Pancreas (tissue), 10 donors: Measurements from ENCODE around the gene CKS1B. TPM values are rescaled to one million over a fixed set of nuclear protein-coding genes. Genes with fewer than 3 reads are reported as not detected.

Experiments
- ATAC-seq, 4 donors: fragments of 200-7000 bp; cut with Tn5 transposase; one replicate each; pipeline versions ENCODE4 v1.8.0 to v1.9.1; 2020; ENCODE audit warnings: mild to moderate bottlenecking in 4 of 4, moderate library complexity in 4 of 4
- DNase-seq, 6 donors: peaks; one replicate each; pipeline ENCODE4 v3.0.0-alpha.2; 2020
- FAIRE-seq: peaks from 2 replicates; lab custom pipeline; 2012; peaks lifted over from hg19 to GRCh38; lab: Jason Lieb, UNC
- H3K27ac ChIP-seq, 4 donors: fragments of 200-600 bp; sonication (generic); 1 replicate in 3 of 4; 2 replicates in 1 of 4; pipeline versions ENCODE4 v1.5.0 to v1.8.0; 2020
- H3K27me3 ChIP-seq, 4 donors: fragments of 200-600 bp; one replicate each; pipeline ENCODE4 v1.8.0; 2021
- H3K36me3 ChIP-seq, 3 donors: fragments of 200-600 bp; sonication (generic) in 1 of 3; one replicate each; pipeline versions ENCODE4 v1.5.0 to v1.8.0; 2020 to 2021
- H3K4me1 ChIP-seq, 3 donors: fragments of 200-600 bp; one replicate each; pipeline ENCODE4 v1.8.0; 2021
- H3K4me3 ChIP-seq, 4 donors: fragments of 200-600 bp; sonication (generic) in 2 of 4; one replicate each; pipeline versions ENCODE4 v1.5.0 to v1.8.0; 2020 to 2021
- H3K9me3 ChIP-seq, 4 donors: fragments of 200-600 bp; one replicate each; pipeline ENCODE4 v1.8.0; 2021
- WGBS, 2 donors: extraction: QIAGEN DNeasy Blood & Tissue Kit; methylation state at CpG; one replicate each; pipeline ENCODE4 v1.1.7; 2013; 5-methylcytosine and 5-hydroxymethylcytosine counted together
- intact Hi-C, 3 donors: fragments of 100-400 bp; cut with DNase I; formaldehyde crosslinking; loops; one replicate each; pipeline versions ENCODE4 v1.11.1 to v1.14.2; 2022
- polyA plus RNA-seq, 2 donors: library from polyadenylated mRNA; stranded (reverse); fragments of 200-250 nt; gene quantifications; one replicate each; pipeline ENCODE4 v1.2.3, GENCODE V29; 2013
- total RNA-seq, 6 donors: library from RNA; stranded (reverse); fragmentation: NEBNext Ultra II Directional in 4 of 6; extraction: Animal tissue kit (Norgen Biotek cat#: 25700) in 4 of 6; gene quantifications; one replicate each; pipeline versions ENCODE4 v1.2.1 to v1.2.4, GENCODE V29; 2021 to 2023
- TF ChIP-seq, protein P1 (sequence below), 4 donors: fragments of 200-600 bp; sonication (generic) in 3 of 4; IDR thresholded peaks; one replicate each; pipeline versions ENCODE4 v1.5.0 to v1.8.0; 2021; ENCODE audit warnings: antibody characterized with exemption in 4 of 4
- donor health status: healthy with polysubstance abuse.
- donor health status: DM: no; HTN: no; CAD: no; lungs with moderate emphysema.
- donor health status: DM: no; HTN: no; CAD: no.
- donor health status: control.
- donor health status: control.
- donor health status: Bipolar disorder and iron deficiency.
- donor health status: DM: yes; HTN: yes; CAD: no.
- donor health status: DM: no; HTN: no; CAD: no.
- donor health status: DM: no; HTN: no; CAD: no.
- donor health status: DM: yes; HTN: yes; CAD: no.

Gene CKS1B
- total and polyA plus RNA-seq, 8 donors, result 6.7 to 19.5 (median 10.2) TPM

DNA sequence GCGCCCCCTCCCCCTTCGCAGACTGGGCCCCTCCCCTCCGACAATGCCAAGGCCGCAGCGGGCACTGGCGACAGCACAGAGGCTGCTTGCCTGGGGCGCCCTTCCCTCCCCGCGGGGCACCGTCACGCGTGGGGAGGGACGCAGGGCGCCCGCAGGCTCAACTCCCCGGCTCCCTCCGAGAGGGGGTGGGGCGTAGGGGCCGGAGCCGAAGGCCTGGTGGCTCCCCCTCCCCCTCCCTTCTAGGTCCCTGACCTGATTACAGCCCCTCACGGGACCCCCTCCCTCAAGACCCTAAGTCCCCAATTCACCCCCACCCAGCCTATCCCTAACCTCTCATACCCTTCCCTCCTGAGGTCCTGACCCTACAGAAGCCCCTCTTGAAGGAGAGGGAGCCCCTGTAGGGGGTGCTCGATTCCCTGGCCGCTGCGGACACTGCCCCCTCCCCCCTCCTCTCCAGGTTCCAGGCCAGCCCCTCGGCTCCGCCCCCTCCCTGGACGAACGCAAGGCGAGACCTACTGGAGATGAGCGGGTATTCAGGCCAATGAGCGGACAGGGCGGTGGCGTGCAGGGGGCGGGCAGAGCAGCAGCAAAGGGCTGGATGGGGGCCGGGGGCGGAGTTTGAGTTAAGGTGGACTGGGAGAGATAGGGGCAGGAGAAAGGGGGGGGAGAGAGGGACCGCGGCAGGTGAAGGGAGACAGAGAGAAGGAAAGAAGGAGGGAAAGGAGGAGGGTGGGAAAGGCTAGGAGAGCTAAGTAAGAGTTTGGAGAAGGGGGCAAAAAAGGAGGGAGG lies 27.4 kb downstream of the CKS1B start:
- DNase-seq, result peak; percentile 98 to 100 (median 100)
- Histone ChIP-seq H3K27me3 (no peaks in the 10 kb centered on the region), H3K36me3 (no peaks in the 10 kb centered on the region), H3K4me1 (peaks cover 14 to 39% (median 18%) of the 10 kb centered on the region in 3 donors), H3K27ac (peak overlapping the region; percentile 95 to 98 (median 97)), H3K9me3 (no peaks in the 10 kb centered on the region), H3K4me3 (peak overlapping the region; percentile 58 to 87 (median 68))
- FAIRE-seq, result peak; percentile 26
- TF ChIP-seq, protein P1, sequence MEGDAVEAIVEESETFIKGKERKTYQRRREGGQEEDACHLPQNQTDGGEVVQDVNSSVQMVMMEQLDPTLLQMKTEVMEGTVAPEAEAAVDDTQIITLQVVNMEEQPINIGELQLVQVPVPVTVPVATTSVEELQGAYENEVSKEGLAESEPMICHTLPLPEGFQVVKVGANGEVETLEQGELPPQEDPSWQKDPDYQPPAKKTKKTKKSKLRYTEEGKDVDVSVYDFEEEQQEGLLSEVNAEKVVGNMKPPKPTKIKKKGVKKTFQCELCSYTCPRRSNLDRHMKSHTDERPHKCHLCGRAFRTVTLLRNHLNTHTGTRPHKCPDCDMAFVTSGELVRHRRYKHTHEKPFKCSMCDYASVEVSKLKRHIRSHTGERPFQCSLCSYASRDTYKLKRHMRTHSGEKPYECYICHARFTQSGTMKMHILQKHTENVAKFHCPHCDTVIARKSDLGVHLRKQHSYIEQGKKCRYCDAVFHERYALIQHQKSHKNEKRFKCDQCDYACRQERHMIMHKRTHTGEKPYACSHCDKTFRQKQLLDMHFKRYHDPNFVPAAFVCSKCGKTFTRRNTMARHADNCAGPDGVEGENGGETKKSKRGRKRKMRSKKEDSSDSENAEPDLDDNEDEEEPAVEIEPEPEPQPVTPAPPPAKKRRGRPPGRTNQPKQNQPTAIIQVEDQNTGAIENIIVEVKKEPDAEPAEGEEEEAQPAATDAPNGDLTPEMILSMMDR (IDR thresholded peaks at IDR 0.05), result no peak
- ATAC-seq, result peak; percentile 66 to 82 (median 75)
- WGBS, 2 donors, result 1% methylated on average over 35 to 38 of the region's 38 CpGs
- intact Hi-C loops, result no loop called here

- TF ChIP-seq, protein P1 (IDR thresholded peaks at IDR 0.05), result no peak
- Histone ChIP-seq H3K9me3 (no peaks in the 10 kb centered on the region), H3K4me1 (peaks cover 22 to 47% (median 26%) of the 10 kb centered on the region in 3 donors), H3K27ac (peak within 1 kb of the TSS; percentile 95 to 98 (median 97)), H3K4me3 (peak within 1 kb of the TSS; percentile 58 to 87 (median 72)), H3K36me3 (no peaks in the 10 kb centered on the region), H3K27me3 (no peaks in the 10 kb centered on the region)
- WGBS, 2 donors, result 0 to 1% methylated on average over 17 to 33 of the region's 35 CpGs
- ATAC-seq (peak; percentile 6 to 12 (median 7)), FAIRE-seq (no peak), DNase-seq (peak in 5 of 6 donors; percentile 70 to 81 (median 76))
- intact Hi-C loops, result no loop called here
These were observed 28.2 kb downstream of the CKS1B start, which contains the start of gene ZBTB7B for GRCh38 chr1:155002464-155003226. ZBTB7B (plus strand) TSS chr1:155002802; CDS start chr1:155014661, 11,859 bp downstream.

GRCh38 chr1:155003227-155003765 lies 28.8 kb downstream of the CKS1B start:
- Histone ChIP-seq H3K27me3 (no peaks in the 10 kb centered on the region), H3K9me3 (no peaks in the 10 kb centered on the region), H3K4me3 (peak overlapping the region; percentile 58 to 87 (median 70)), H3K36me3 (no peaks in the 10 kb centered on the region), H3K27ac (peak overlapping the region; percentile 80 to 98 (median 92)), H3K4me1 (peaks cover 27 to 53% (median 27%) of the 10 kb centered on the region in 3 donors)
- intact Hi-C loops, result no loop called here
- TF ChIP-seq, protein P1 (IDR thresholded peaks at IDR 0.05), result no peak
- DNase-seq (peak in 2 of 6 donors; percentile 63 to 70), ATAC-seq (no peak), FAIRE-seq (no peak)
- WGBS, 2 donors, result 0 to 1% methylated on average over 28 to 37 of the region's 37 CpGs

DNA sequence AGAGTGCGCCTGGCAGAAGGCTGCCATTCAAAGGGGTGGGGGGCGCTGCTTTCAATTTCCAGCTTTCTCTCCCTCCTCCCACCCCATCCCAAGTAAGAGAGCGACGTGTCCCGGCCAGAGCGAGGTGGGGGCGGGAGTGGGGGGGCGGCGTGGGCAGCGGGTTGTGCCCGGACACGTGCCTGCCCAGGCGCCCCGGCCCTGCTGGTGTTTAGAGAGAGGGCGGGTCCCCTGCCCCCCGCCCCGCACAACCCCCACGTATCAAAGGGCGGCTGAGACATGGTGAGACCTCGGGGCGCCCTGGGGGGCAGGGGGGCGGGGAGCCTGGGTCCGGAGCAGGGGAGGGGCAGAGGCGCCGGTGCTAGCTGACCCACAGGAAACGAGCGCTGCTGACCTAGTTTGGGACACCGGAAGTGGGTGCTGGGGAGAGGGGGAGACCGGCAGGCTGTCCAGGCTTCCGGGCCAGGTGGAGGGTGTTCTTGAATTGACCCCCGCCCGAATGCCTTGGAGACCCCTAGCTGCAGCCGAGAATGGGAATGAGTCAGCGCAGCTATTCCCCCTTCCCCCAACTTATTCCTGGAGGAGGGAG lies 29.4 kb downstream of the CKS1B start:
- H3K36me3 ChIP-seq, result no peaks in the 10 kb centered on the region
- TF ChIP-seq, protein P1 (IDR thresholded peaks at IDR 0.05), result no peak
- H3K9me3 ChIP-seq, result no peaks in the 10 kb centered on the region
- FAIRE-seq, result no peak
- 0 to 1% methylated on average over 16 to 34 of the region's 34 CpGs for WGBS, 2 donors
- intact Hi-C loops, result no loop called here
- no peak for ATAC-seq
- peak overlapping the region; percentile 58 to 87 (median 70) for H3K4me3 ChIP-seq
- peak overlapping the region; percentile 80 to 98 (median 92) for H3K27ac ChIP-seq
- no peaks in the 10 kb centered on the region for H3K27me3 ChIP-seq
- peaks cover 27 to 55% (median 33%) of the 10 kb centered on the region in 3 donors for H3K4me1 ChIP-seq
- DNase-seq, result peak in 5 of 6 donors; percentile 70 to 77 (median 75)
